LNCAP (cell line): ENCODE data around the gene EFCAB9.

ENCODE experiments used
- TF ChIP-seq, protein P1 (sequence below): fragments of 450-650 bp; IDR thresholded peaks from 2 replicates; pipeline ENCODE4 v1.5.1; 2017; ENCODE audit warnings: mild to moderate bottlenecking

The EFCAB9 gene

DNA sequence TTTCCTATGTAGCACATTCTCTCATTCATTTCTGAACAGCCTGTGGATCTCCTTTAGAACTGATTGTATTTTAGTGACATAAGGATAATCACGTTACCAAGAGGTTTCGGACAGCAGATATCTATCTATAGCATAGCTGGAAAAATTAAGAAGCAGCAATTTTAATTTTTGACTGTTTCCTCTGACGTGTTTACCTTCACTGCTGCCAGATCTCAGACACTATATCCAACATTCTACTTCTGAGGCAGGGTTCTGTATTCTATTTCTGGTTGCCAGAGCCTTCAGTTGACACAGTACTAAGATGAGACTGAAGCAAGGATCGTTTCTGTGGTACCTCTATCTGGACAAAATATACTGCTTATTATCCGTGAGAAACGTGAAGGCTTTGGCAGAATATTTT is at the start of gene EFCAB9:
Gene EFCAB9 (plus strand): TSS at position 301 of the 400 bp plus-strand sequence. CDS start 1 bp downstream, at position 302.
- TF ChIP-seq, protein P1, sequence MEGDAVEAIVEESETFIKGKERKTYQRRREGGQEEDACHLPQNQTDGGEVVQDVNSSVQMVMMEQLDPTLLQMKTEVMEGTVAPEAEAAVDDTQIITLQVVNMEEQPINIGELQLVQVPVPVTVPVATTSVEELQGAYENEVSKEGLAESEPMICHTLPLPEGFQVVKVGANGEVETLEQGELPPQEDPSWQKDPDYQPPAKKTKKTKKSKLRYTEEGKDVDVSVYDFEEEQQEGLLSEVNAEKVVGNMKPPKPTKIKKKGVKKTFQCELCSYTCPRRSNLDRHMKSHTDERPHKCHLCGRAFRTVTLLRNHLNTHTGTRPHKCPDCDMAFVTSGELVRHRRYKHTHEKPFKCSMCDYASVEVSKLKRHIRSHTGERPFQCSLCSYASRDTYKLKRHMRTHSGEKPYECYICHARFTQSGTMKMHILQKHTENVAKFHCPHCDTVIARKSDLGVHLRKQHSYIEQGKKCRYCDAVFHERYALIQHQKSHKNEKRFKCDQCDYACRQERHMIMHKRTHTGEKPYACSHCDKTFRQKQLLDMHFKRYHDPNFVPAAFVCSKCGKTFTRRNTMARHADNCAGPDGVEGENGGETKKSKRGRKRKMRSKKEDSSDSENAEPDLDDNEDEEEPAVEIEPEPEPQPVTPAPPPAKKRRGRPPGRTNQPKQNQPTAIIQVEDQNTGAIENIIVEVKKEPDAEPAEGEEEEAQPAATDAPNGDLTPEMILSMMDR: no peak

DNA sequence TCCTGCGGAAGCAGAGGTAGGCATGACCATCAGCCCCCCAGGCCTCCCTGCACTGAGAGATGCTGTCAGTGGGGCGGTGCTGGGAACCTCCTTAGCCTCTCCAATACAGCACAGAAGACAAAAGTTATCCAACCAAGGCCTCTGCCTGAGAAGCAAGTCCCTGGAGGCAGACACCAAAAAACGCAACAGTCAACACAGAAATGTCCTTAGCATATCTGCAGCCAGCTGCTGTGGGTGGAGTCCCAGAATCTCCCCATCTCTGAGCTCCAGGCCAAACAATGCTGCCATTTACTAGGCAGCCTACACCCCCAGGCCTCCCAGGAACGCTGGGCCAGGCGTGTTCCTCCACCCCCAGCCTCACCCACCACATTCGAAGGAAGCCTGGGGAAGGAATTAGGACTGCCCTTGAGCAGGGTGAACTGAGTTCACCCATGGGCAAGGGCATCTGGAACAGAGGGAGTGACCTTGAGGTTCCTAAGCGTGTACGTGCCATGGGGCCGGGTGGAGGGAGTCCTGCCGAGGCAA is 49.6 kb upstream of the EFCAB9 start:
- TF ChIP-seq, protein P1: no peak

GRCh38 chr5:172144931-172145869 is 48.8 kb upstream of the EFCAB9 start:
- TF ChIP-seq, protein P1: no peak

DNA sequence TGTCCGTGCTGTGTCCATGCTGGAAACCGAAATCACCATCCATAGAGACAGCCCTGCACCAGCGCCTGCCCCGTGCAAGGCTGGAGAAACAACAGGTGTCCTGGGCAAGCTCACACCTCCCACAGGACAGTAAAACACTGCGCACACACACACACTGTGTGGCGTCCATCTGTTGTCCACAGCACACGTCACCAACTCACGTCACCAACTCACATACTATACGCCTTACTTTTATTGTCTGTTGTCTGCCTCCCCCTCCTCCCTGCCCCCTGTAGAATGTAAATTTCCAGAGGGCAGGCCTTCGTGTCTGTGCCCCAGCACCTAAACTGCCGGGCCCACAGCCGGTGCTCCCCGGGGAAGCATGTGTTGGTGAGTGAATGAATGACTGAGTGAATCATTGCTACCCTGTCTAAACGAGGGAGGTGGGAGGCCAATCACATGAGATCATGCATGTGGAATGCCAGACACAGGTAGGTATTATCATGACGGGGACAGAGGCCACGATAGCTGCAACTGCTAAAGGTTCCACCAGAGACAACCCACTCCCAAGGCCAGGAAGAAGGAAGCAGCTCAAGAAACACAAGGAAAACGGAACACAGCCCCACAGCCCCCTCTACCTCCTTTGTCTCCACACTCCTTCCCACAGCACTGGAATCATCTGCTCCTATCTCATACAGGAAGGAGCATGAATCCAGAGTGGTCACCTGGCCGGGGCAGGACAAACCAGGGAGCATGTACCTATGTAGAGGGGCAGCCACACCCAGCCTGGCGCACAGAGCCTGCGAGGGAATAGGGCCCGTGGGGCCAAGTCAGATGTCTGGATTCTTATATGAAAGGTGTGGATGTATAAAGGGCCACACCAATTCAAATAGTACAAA is 47.9 kb upstream of the EFCAB9 start:
- TF ChIP-seq, protein P1: no peak

DNA sequence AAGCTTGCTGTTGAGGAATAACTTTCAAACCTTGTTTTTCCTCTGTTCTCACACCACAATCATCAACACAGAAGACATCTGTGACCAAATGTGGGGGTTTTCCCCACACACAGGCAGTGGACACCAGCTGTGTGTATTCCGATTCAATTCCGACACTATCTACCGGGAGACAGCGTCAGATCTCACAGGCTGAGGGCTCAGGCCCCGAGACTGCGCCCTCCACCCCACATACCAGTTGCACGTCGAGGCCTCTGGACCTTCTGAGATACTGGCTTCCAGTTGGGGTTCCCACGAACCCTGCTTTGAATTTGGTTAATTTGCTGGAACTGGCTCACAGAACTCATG is 47.3 kb upstream of the EFCAB9 start:
- TF ChIP-seq, protein P1: no peak

GRCh38 chr5:172147857-172148256 is 46.1 kb upstream of the EFCAB9 start:
- TF ChIP-seq, protein P1: no peak

DNA sequence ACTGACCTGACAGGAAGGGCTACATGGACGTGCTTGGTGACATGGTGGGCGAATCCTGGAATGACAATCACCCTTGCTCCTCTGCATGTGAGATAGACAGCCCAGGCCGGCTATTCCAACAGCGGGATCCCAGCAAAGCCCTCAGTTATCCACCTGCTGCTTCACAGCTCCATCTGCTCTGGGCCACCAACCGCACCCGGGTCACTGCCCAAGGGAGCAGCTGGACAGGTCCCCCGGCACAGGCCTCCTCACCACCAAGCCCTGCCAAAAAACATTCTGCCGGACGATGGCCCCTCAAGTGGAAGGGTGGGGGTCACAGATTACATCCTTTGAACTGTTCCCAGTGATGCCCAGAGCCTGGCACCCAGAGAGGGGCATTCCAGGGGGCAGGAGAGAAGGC is 45.6 kb upstream of the EFCAB9 start:
- TF ChIP-seq, protein P1: no peak
